GM19397 (cell line): Measurements from ENCODE around the gene HDAC10.

Experiments
- ATAC-seq: cut with Tn5 transposase; IDR thresholded peaks from one replicate; pipeline ENCODE4 v1.9.1; 2021; ENCODE audit warnings: mild to moderate bottlenecking, moderate library complexity; ENCODE audit not compliant: unreplicated experiment

Gene HDAC10

GRCh38 chr22:50257451-50258360, 6.6 kb upstream of the HDAC10 start:
- ATAC-seq: no peak

- ATAC-seq: no peak
Measured at GRCh38 chr22:50257041-50257440, 6.0 kb upstream of the HDAC10 start.

- ATAC-seq: no peak
Measured at GRCh38 chr22:50256258-50256862, 5.3 kb upstream of the HDAC10 start.

GRCh38 chr22:50255607-50256006, 4.5 kb upstream of the HDAC10 start:
- ATAC-seq: no peak

DNA sequence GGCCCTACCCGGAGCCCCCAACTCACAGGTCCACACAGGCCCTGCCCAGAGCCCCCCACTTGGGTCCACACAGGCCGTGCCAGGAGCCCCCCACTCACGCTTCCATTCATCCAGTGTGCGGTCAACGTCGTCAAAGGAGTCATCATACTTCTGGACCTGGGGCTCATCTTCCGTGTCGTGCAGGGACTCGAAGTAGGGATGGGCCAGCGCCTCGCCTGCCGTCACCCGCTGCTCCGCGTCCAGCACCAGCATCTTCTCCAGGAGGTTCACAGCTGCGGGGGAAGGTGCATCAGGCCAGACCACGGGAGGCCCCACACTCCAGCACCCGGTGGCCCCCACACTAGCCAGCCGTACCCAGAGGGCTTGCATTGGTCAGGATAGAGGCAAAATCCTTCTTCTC, 4.0 kb upstream of the HDAC10 start:
- ATAC-seq: no peak

- ATAC-seq: no peak
Measured at GRCh38 chr22:50253941-50254340, 2.9 kb upstream of the HDAC10 start.

- ATAC-seq: no peak
Measured at GRCh38 chr22:50253046-50253915, 2.2 kb upstream of the HDAC10 start.

DNA sequence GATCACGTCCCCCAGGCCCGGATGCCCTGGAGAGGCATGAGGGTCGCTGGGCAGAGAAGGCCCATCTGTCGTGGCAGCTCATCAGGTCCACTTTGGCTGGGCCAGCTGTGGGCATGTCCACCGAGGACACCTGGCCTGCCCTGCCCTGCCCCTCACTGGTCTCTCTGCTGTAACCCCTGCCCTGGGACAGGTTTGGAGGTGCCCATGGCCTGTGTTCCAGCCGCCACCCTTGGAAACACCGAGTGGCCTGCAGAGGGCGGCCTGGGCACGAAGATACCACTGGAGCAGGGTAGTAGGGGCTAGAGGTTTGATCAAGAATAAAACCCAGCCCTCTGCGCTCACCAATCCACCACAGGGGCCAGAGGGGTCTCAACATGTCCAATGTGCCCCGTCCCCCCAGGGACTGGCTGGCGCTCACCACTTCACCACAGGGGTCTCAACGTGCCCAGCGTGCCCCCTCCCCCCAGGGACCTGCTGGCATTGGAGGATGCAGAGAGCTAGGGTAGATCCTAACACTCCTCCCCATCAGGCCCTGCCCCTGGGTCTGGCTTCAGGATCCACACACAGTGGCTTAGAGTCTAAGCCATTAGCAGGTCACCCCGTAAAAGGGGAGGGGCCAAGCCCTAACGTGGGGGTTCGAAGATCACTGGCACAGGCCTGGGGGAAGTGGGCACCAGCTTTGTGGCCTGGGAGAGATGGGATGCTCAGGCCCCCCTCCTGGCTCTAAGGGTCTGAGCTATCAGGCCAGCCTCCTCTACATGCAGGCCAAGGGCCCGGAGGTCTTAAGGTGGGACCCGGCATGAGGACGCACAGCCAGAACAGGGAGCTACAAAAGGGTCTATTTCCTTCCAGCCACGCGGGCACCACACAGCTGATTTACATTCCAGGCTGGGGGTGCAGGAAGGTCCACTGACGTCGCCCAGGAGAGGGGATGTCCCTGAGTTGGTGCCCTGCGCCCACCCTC, 1.3 kb upstream of the HDAC10 start:
- no peak for ATAC-seq

GRCh38 chr22:50251477-50252081, 514 bp upstream of the HDAC10 start:
- no peak for ATAC-seq

DNA sequence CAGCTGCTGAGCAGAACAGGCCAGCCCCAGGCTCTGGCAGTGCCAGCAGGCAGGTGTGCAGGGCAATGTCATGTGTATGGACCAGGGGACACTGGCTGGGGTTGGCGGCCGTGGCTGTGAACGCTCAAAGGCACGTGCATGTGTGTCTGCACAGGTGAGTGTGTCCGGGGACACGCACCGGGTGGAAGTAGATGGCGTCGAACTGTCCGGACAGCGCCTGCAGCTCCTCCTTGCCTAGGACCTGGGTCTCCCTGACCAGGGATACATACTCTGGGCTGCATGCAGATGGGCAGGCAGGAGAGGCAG, 863 bp downstream of the HDAC10 start:
- no peak for ATAC-seq

DNA sequence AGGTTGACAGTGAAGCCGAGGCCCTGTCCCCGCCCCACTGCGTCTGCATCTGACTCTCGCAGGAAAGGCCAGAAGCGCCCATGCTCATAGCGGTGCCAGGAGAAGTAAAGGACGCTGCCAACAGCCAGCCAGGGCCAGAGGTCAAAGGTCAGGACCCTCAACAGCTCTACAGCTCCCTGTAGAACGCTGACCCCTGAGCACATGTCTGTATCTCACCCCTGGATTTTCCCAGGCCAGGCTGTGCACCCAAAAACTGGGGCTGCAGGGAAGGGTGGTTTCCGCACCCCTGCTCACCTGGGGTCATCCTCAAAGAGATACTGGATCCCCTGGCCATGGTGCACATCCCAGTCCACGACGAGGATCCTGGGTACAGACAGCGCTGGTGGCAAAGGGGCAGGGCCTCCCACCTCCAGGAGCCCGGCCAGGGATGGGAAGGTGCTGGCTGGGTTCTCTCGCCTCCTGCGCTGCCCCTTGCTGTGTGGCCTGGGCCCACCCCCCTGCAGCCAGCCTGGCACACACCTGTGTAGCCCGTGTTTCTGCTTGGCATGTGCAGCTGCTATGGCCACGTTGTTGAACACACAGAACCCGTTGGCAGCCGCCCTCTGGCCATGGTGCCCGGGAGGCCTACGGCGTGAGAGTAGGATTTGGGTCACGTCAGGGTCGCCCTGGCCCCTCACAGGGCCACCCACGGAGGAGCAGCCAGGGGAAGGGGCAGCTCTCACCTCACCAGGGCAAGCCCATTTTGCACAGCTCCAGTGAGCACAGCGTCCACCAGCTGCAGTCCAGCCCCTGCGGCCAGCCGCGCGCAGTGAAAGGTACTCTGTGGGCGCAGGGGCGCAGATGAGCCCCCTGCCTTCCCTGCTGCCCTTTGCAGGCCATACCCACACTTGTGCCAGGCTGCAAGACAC, 1.5 kb downstream of the HDAC10 start:
- no peak for ATAC-seq

DNA sequence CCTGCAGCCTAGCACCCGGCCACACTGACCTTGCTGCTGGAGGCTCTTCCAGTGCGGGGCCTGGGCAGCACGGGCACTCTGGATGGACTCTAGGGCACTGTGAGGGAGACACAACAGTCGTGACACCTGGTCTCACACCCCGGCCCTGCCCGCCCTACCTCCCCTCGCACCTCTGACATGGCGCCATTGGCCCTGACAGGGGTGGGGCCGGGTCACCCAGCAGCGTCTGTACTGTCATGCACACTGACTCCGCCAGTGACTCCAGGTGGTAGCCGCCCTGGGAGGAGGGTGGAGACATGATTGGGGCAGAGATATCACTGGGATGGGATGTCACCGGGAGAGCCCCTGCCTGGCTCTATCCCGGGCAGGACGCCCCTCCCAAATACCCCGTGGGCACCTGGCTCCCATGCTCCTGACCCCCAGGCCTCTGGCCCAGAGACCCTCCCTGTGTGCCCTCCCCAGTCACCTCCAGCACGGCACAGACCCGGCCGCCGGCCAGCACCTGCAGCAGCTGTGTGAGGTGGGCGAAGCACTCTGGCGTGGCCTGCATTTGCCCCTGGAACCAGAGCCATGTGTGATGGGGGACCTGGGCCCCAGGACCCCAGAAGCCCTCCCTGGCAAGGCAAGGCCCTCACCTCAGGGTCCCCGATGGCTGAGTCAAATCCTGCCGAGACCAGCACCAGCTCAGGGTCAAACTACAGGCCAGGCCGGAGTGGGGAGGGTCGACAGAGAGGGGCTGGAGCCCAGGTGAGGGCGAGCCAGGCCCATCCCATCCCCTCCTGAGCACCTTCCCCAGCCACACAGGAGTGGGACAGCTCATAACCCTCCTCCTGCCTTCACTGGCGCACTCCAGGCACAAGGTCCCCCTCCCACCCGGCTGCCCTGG, 2.6 kb downstream of the HDAC10 start:
- ATAC-seq: no peak

DNA sequence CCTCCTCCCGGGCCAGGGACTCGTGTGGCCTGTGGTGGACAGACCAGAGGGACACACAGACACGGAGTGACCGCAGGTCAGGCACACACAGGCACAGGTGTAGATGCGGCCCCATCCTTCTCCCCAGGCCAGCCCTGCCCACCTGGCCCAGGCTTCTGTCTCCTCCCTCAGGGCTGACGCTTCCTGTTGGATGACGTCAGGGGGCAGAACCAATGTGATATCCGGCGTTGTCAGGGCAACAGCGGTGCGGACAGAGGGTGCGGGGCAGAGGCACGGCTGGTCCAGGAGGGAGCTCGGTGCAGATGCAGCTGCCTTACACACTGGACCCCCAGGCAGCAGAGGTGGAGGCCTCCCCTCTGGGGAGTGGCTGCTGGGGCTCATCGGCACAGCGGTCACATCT, 3.3 kb downstream of the HDAC10 start:
- ATAC-seq: no peak

DNA sequence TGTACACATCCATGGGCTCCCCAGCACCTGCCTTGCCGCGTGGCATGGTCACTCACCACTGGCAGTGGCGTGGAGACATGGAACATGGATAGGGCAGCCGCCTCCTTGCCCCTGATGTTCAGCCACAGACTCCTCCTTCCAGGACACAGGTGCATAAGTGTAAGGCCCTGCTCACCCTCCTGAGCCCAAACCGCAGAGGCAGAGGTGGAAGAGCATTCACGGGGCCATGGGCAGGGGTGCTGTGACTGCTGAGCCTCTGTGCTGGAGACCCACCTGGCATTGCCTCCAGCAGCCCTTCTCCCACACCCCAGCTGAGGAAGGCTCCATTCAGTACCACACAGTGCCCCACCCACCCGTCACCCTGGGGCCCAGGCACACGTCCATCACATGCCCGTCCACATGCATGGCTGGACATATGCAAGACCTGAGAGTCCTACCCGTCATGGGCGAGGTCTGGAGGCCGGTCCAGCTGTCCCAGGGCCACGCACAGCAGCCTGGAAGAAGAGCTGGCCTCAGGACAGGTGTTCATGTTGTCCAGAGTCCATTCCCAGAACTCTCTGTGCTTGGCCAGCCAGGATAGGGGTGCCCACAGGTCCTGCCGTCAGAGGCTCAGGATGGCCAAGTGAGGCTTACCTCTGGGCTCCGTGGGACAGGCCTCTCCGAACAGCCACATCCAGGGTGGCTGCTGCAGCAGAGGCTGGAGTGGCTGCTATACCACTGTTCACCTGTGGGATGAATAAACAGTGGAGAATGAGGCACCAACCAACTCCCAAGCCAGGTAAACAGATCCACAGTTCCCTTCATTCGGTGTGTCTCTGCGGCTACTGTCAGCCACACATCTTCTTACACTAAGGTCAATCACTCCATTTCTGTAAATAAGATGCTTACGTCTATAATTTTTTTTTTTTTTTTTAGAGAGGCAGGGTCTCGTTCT, 4.6 kb downstream of the HDAC10 start:
- ATAC-seq: no peak

DNA sequence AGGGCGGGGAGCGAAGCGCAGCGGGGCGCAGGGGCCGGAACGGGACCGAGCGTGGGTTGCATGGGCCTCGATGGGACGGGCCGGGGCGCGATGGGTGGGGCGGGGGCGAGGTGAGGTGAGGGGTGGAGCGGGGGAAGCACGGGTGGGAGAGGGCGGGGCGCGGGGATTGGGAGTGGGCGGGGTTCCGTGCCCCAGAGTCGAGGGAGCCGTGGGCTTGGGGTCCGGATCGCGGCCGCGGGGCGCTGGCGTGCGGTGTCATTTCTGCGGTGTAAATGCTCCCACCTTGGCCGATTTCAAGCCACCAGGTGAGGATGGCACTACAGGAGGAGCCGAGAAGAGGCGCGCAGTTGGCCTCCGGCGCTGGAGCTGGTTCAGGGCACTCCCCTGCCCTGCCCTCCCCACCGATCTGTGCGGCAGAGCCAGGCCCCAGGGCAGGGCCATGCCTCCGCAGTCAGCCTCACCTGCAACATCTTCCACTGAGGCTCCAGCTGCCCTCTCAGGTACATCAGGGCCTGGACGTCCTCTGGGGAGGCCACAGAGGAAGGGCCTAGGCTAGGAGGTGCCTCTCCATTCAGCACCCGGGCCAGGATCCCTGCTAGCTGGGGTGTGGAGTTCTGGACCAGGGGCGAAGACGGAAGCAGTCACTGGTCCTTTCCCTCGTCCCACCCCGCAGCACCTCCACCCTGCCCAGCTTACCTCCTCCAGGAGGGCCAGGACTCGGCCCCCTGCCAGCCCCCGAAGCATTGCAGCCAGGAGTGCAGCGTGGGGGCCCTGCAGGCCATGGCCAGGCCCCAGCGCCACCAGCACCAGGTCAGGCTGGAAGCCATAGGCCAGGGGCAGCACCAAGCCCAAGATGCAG, 5.6 kb downstream of the HDAC10 start:
- ATAC-seq: peak; percentile 9
